ENCODE data around the gene GOLPH3L. TPM values are rescaled to one million over a fixed set of nuclear protein-coding genes. Genes with fewer than 3 reads are reported as not detected.
"Not testable (repeated sequence)": the region's sequence is repeated elsewhere in the genome, so short reads cannot be mapped to it uniquely, and the experiment has no call there.

The GOLPH3L gene
- total RNA-seq: 17.4 and 24.8 TPM in 2 replicates

GRCh38 chr1:150696995-150697927 lies at the start of gene GOLPH3L:
TSS of gene GOLPH3L (minus strand) at chr1:150697154. CDS start at chr1:150694838, 2,316 bp downstream.
- peak; percentile 100 for DNase-seq

GRCh38 chr1:150730130-150730721 lies 33.3 kb upstream of the GOLPH3L start:
- DNase-seq: no peak

- no peak for DNase-seq
These were observed 27.4 kb upstream of the GOLPH3L start for GRCh38 chr1:150724336-150724735.

GRCh38 chr1:150720703-150721102 lies 23.7 kb upstream of the GOLPH3L start, which contains the start of gene HORMAD1:
TSS of gene HORMAD1 (minus strand) at chr1:150720895. CDS start at chr1:150719505, 1,390 bp downstream.
- DNase-seq: no peak

- DNase-seq: no peak
These were observed 23.1 kb upstream of the GOLPH3L start for GRCh38 chr1:150720098-150720497.

- no peak for DNase-seq
These were observed 21.4 kb upstream of the GOLPH3L start for GRCh38 chr1:150718225-150718891.

- DNase-seq: not testable (repeated sequence)
These were observed 12.1 kb upstream of the GOLPH3L start for GRCh38 chr1:150709031-150709430.

- no peak for DNase-seq
These were observed 11.6 kb upstream of the GOLPH3L start for GRCh38 chr1:150708595-150708994.

- DNase-seq: no peak
These were observed 9.1 kb upstream of the GOLPH3L start for GRCh38 chr1:150706091-150706490.

GRCh38 chr1:150703427-150703826 lies 6.5 kb upstream of the GOLPH3L start:
- DNase-seq: no peak

- peak; percentile 33 for DNase-seq
These were observed 364 bp downstream of the GOLPH3L start for GRCh38 chr1:150696590-150696989.

GRCh38 chr1:150696162-150696561 lies 792 bp downstream of the GOLPH3L start:
- DNase-seq: peak; percentile 14

GRCh38 chr1:150695561-150695960 lies 1.4 kb downstream of the GOLPH3L start:
- DNase-seq: peak; percentile 13

GRCh38 chr1:150692720-150693119 lies 4.2 kb downstream of the GOLPH3L start:
- peak; percentile 82 for DNase-seq

GRCh38 chr1:150688763-150689162 lies 8.2 kb downstream of the GOLPH3L start:
- DNase-seq: peak; percentile 62

- DNase-seq: no peak
These were observed 10.7 kb downstream of the GOLPH3L start for GRCh38 chr1:150686275-150686674.

- DNase-seq: no peak
These were observed 13.0 kb downstream of the GOLPH3L start for GRCh38 chr1:150683914-150684313.

GRCh38 chr1:150678988-150679387 lies 18.0 kb downstream of the GOLPH3L start:
- no peak for DNase-seq

- DNase-seq: no peak
These were observed 22.1 kb downstream of the GOLPH3L start for GRCh38 chr1:150674881-150675280.

GRCh38 chr1:150663321-150663720 lies 33.6 kb downstream of the GOLPH3L start:
- DNase-seq: no peak

GRCh38 chr1:150662811-150663210 lies 34.1 kb downstream of the GOLPH3L start:
- DNase-seq: no peak

GRCh38 chr1:150661156-150661555 lies 35.8 kb downstream of the GOLPH3L start:
- no peak for DNase-seq

- no peak for DNase-seq
These were observed 36.4 kb downstream of the GOLPH3L start for GRCh38 chr1:150660584-150660983.
